Ovary (tissue), 3 donors: Measurements from ENCODE around the gene IRF2BPL.

Experiments
- EP300 ChIP-seq: sonication (generic); formaldehyde crosslinking; IDR thresholded peaks from one replicate; pipeline ENCODE4 v1.6.1; 2017; ENCODE audit warnings: antibody characterized with exemption
- POLR2A ChIP-seq: fragments of 450-650 bp; IDR thresholded peaks from one replicate; pipeline ENCODE4 v1.6.1; 2017; ENCODE audit warnings: antibody characterized with exemption, mild to moderate bottlenecking, moderate library complexity
- TF ChIP-seq, protein P1 (sequence below), 3 donors: fragments of 450-650 bp in 2 of 3; fragments of 200-600 bp in 1 of 3; IDR thresholded peaks; one replicate each; pipeline versions ENCODE4 v1.5.1 to v1.8.0; 2016 to 2022; ENCODE audit warnings: antibody characterized with exemption in 3 of 3, mild to moderate bottlenecking in 1 of 3
- donor health status: DM: no; HTN: no; CAD: no.

DNA sequence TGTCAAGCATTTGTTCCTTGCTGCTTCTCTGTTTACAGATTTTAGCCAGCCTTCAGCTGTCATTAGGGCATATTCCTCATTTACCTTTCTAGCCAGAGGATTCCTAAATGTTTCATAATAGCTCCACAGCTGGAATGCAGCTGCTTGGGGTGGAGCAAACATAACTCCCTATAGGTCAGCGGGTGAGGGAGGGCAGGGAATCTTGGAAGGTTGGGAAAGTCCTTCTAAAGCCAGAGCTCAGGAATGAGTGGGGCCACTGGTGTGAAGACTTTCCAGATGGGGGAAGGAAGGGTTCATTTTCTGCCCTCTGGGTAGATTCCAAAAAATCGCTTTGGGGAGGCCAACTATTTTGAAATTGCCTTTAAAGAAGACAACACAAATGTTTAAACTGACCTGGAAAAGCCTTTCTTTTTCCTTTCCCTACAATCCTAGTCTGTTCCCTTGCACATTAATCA, 16.3 kb upstream of the IRF2BPL start:
- TF ChIP-seq, protein P1, sequence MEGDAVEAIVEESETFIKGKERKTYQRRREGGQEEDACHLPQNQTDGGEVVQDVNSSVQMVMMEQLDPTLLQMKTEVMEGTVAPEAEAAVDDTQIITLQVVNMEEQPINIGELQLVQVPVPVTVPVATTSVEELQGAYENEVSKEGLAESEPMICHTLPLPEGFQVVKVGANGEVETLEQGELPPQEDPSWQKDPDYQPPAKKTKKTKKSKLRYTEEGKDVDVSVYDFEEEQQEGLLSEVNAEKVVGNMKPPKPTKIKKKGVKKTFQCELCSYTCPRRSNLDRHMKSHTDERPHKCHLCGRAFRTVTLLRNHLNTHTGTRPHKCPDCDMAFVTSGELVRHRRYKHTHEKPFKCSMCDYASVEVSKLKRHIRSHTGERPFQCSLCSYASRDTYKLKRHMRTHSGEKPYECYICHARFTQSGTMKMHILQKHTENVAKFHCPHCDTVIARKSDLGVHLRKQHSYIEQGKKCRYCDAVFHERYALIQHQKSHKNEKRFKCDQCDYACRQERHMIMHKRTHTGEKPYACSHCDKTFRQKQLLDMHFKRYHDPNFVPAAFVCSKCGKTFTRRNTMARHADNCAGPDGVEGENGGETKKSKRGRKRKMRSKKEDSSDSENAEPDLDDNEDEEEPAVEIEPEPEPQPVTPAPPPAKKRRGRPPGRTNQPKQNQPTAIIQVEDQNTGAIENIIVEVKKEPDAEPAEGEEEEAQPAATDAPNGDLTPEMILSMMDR (IDR thresholded peaks at IDR 0.05) = no peak
- TF ChIP-seq POLR2A = no peak
- TF ChIP-seq EP300 = peak; percentile 10
